ENCODE results near the gene SPOCK3.
A peak's percentile ranks its signal among the peaks of the same experiment; 100 is the strongest.
"Not testable (repeated sequence)": the region's sequence is repeated elsewhere in the genome, so short reads cannot be mapped to it uniquely, and the experiment has no call there.

SPOCK3 gene

DNA sequence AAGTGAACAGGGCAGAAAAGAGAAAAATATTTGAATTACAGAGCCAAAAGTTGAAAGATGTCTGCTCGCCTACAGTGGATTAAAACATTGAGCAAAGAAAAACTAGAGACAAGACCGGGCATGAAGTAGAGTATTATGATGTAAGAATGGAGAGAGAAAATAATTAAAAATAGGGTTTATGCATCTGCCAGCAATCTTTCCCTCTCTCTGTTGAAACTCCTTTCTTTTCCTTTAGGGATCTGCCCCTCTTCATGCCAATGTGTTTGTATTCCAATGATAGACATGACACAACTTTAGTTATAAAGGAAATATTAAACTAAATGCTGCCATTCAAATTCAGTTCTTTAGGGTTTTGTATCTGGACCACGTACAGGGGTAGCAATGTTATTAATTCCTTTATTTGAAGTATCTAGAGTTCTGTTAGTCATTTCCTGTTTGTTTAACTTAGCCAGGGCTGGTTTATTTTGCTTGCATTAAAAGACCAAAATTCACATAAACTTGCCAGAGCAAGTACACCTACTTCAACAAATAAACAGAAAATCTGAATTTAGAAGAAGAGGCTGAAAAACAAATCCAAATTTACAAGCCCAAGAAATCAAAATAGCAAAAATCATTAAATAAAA lies 202.6 kb downstream of the SPOCK3 start:
- FAIRE-seq, result no peak

DNA sequence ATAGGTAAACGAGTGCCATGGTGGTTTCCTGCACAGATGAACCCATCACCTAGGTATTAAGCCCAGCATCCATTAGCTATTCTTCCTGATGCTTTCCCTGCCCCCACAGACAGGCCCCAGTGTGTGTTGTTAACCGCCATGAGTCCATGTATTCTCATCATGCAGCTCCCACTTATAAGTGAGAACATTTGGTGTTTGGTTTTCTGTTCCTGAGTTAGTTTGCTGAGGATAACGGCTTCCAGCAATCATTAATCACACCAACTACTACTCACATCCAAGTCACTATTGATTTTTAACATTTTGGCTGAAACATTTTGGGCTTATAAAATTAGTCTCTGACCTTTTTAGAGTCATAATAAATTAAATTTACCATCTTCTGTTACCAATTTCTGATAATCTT lies 205.3 kb downstream of the SPOCK3 start:
- no peak for FAIRE-seq

DNA sequence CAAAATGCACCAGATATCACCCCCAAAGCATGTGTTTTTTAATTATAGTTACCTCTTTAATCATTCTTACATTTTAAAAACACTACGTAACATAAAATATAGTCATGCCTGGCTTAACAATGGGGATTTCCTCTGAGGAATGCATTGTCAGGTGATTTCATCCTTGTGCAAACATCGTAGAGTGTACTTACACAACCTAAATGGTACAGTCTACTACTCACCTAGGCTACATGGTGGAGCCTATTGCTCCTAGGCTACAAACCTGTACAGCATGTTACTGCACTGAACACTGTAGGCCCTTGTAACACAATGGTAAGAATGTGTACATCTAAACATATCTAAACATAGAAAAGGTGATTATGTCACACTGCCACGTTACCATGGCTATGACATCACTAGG lies 208.6 kb downstream of the SPOCK3 start:
- no peak for FAIRE-seq

DNA sequence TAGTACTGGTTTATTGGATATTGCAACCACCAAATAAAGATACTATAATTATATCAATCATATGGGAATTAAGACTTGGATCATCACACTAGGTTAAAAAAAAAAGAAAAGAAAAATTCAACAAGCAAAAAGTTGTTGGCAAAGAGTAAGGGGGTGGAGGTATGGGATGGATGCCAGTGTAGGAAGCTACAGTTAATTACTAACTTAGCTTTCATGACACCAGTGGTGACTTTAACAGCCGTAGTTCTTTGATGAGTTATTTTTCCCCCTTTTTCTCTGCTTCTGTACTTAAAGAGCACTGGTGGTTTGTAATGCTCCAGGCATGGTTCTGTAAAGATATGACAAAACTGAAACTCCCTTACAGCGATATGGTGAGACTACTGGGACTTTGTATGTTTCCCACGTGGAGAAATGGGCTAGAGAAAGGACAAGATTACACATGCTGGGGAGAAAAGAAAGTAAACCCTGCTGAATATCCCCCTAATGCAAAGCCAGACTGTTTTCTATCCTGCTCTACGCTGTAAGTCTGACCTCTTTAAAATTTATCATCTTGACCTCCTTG lies 210.8 kb downstream of the SPOCK3 start:
- FAIRE-seq, result no peak

- FAIRE-seq, result peak; percentile 70
Measured at GRCh38 chr4:167021545-167022155, 212.6 kb downstream of the SPOCK3 start.

DNA sequence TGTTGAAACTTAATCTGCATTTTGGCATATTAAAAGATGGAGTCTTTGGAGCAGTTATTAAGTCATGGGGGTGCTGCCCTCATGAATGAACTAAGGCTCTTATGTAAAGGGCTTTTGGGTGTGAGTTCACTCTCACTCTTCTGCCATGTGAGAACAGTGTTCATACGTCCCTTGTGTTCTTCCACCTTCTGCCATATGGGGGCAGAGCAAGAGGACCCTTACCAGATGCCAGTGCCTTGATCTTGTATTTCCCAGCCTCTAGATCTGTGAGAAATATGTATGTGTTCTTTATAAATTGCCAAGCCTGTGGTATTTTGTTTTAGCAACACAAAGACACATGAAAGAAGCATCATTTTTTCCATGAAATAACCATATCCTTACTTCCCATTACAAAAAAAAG lies 213.9 kb downstream of the SPOCK3 start:
- no peak for FAIRE-seq

DNA sequence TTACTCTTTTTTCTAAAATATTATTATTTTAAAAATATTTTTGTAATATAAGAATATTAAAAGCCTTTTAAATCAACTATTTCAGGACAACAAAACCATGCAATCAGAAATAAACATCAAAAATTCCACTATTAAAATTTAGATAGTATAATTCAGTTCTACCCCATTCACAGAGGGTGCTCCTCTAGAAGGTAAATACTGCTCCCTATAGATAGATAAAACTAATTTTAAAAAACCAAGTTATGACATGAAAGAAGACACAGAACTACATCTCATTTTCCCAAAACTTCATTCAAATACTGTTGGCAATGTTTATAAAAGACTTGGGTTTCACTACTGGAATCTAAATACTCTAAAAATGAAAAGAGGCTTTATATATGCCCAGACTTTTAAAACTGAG lies 219.3 kb downstream of the SPOCK3 start:
- FAIRE-seq, result peak; percentile 39

- no peak for FAIRE-seq
Measured at GRCh38 chr4:167003326-167003725, 231.0 kb downstream of the SPOCK3 start.

DNA sequence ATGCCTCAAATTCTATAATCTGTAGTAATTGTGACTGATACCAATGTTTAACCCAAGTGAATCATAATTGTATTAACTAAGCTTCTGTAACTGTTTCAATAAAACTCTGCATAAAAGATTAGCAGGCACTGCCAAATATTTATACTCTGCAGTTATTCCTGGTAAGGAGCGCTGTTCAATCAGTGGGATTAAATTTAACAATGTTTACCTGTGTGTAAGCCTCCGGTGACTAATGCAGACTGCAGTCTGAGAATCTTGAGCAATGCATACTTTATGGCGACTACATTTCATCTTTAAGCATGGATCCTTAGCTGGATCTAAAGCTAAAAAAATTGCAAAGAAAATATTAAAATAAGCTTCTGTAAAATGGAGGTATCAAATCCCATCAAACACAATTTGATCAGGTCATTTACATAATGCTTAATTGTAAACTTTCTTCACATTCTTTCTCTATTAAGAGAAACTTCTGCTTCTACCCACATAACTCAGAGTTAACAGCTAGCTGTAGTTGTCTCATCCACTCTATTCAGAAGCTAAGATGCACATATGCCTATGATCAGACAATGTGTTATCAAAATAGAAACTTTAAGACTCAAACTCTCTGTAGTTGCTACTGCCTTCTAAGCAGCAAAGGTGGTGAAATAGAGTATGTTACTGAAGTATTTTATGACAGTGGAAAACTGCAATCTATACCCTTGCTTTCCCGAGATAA lies 234.0 kb downstream of the SPOCK3 start:
- FAIRE-seq, result no peak

DNA sequence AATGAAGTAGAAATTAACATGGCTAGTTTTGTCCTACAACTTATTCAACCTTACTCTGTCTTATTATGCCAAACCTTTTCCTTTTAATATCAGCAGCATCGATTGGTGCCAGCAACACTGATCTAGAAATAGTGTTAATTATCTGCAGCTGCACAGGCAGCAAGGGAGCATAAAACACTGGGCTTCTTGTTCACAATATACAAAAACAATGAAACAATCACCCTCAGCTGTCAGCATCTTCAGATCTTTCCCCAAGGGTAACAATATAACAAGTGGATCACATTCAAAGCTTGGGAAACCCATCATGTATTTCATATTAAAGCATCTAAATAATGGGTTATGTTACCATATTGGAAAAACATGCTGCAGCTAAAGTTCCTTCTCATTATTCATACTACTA lies 238.1 kb downstream of the SPOCK3 start:
- no peak for FAIRE-seq

DNA sequence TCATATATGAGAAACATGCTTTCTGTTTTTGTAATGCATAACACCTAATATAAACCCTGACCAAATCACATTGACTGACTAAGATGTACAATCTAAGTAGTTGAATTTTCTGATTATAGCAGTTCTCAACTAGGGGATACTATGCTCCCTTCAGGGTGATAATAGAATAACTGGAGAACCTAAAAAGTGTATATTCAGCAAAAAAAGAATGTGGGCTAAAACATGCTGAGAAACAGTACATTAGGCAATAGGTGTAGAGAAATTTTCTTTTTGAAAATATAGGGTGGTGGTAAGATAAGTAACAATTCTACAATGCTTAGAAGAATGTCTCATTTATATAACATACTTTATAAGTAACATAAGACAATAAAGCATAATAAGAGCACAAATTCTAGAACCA lies 239.6 kb downstream of the SPOCK3 start:
- no peak for FAIRE-seq

DNA sequence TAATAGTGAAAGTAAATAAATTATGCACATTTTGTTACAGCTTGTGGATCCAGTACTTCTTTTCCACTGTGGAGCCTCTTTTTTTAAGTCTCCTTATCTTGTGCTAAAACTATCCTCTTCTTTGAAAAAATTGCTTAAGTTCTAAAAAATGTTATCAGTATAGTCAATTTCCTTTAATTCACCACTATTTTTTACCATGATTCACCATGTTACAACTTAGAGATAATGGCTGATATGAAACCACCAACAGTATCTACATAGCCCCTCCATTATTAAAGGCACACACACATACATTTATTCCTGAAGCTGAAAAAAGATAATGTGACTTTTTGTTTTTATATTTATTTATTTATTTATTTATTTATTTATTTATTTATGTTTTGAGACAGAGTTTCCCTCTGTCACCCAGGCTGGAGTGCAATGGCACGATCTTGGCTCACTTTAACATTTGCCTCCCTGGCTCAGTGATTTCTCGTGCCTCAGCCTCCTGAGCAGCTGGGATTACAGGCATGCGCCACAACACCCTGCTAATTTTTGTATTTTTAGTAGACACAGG lies 243.2 kb downstream of the SPOCK3 start:
- no peak for FAIRE-seq

DNA sequence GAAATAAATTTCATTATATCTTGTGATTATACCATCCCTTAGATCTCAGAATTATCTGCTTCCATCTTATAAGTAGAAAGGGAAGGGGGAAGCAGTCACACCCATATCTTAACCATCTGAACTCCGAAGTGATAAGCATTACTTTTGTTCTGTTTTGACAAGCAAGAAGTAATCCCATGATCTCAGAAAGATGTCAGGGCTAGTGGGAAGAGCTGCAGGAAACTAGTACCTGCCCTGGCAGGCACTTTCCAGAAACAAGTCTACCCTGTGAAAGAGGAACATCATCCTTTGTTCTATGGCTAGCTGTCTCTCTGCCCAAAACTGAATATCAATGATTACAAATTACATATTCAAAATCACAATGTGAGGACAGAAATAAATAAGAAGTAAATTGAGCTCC lies 244.4 kb downstream of the SPOCK3 start:
- no peak for FAIRE-seq

DNA sequence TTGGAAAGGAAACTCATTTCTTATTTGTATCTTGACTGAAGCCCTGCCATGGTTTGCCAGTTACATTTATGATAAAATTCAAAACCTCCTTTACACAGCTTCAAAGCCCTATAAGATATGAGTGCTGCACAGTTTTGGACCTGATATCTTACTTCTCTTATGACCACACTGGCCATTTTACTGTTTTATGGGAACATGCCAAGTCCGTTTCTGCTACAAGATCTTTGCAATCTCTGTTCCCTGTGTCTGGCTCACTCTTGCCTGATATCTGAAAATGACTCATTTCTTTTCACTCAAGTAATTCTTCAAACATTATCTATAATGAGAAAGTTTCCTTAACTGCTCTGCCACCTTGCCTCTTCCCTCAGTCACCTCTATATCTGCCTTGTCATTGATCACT lies 247.3 kb downstream of the SPOCK3 start:
- no peak for FAIRE-seq

DNA sequence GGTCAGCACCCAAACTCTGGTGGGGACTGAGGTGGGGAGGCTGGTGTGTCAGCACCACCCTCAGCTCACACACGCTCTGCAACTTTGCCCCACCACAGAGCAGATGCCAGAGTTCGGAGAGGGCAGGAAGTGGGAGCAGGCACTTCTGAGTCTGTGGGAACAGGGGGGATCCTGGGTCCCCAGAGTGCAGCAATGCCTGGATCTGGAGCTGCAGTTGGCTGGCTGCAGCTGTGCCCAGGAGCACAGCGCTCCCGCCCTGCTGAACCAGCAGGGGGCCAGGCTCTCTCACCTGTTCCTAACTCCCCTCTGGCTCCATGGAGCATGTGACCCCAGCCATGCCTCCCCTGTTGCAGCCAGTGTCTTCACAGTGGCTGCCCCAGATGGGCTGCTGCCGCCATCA lies 252.4 kb downstream of the SPOCK3 start:
- FAIRE-seq, result no peak

DNA sequence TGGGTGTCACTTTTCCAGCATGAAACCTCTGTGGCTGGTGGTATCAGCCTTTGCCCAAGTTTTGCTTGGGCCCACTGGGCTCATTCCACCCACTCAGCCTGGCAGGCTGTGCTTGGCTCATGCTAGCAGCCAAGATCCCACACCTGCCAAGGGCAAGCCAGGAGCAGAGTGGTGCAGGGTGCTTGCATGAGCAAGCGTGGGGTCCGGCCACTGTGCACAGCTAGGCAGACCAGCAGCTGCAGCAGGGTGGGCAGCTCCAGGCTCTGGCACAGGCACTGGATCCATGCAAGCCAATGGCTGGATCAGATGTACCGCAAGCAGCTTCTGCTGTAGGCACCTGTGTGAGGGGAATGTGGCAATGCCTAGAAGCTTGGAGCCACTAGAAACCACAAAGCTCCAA lies 253.9 kb downstream of the SPOCK3 start:
- no peak for FAIRE-seq

- no peak for FAIRE-seq
Measured at GRCh38 chr4:166977596-166977995, 256.7 kb downstream of the SPOCK3 start.

DNA sequence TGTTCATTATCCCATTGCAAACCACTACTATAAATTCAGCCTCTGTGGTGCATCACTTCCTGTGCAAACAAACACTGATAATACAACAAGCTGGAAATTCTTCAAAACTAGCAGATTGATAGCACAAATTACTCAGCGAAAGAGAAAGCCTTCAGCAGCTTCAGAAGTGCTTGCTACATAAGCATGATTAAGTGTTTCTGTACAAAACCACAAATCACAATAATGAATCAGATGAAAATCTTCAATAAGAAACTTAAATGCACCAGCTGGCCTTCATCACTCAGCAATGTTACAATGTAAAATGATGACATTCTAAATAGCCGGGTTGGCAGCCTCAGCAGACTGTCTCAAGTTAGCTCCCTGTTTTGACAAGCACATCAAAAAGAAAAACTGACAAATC lies 262.2 kb downstream of the SPOCK3 start:
- FAIRE-seq, result no peak

- FAIRE-seq, result not testable (repeated sequence)
Measured at GRCh38 chr4:166968219-166968618, 266.1 kb downstream of the SPOCK3 start.

DNA sequence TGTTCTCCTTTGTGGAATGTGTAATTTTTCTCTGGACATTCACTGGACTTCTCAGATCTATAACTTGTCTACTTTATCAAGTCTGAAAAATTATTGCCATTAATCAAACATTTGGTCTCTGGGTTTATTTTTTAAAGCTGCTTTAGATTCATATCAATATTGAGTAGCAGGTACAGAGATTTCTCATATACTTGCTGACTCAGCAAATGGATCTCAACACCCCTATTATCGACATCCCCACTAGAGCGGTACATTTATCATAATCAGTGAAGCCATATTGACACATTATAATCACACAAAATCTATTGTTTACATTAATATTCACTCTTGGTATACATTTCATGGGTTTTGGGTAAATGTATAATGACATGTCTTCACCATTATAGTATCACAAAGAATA lies 268.7 kb downstream of the SPOCK3 start:
- no peak for FAIRE-seq

DNA sequence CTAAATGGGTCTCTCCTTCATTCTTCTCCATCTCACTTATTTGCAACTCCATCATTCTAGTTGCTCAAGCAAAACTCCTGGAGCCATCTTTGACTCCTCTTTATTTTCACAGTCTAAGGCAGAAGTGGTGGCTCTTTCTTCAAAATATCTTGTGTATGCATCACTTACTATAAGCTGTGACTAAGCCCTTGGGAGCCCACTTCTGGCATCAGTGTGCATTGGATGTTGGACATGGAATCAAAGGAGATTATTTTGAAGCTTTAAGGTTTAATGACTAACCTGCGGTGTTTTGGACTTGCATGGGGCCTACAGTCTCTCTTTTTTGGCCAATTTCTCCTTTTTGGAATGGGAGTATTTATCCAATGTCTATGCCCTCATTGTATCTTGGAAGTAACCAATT lies 276.8 kb downstream of the SPOCK3 start:
- no peak for FAIRE-seq

GRCh38 chr4:166956484-166956883 lies 277.8 kb downstream of the SPOCK3 start:
- no peak for FAIRE-seq

GRCh38 chr4:166941629-166942028 lies 292.7 kb downstream of the SPOCK3 start:
- FAIRE-seq, result no peak

- FAIRE-seq, result no peak
Measured at GRCh38 chr4:166930464-166930863, 303.8 kb downstream of the SPOCK3 start.

All from G401.6 (cell line).